Colon (tissue), 2 donors: Measurements from ENCODE around the gene FAM234A.
"Not testable (repeated sequence)": the region's sequence is repeated elsewhere in the genome, so short reads cannot be mapped to it uniquely, and the experiment has no call there.

Experiments
- FAIRE-seq: peaks from 2 replicates; lab custom pipeline; 2012; peaks lifted over from hg19 to GRCh38; lab: Jason Lieb, UNC
- donor health status: control.
- donor health status: control.

The FAM234A gene

GRCh38 chr16:265002-265529 lies 30.4 kb downstream of the FAM234A start:
- FAIRE-seq: no peak

GRCh38 chr16:265711-266110 lies 31.1 kb downstream of the FAM234A start:
- no peak for FAIRE-seq

GRCh38 chr16:266258-267164 lies 31.9 kb downstream of the FAM234A start:
- no peak for FAIRE-seq

GRCh38 chr16:267562-267961 lies 32.9 kb downstream of the FAM234A start:
- not testable (repeated sequence) for FAIRE-seq

GRCh38 chr16:268141-269053 lies 33.8 kb downstream of the FAM234A start:
- no peak for FAIRE-seq

GRCh38 chr16:269061-269796 lies 34.6 kb downstream of the FAM234A start:
- FAIRE-seq: no peak

- no peak for FAIRE-seq
Measured at GRCh38 chr16:270381-271255, 36.0 kb downstream of the FAM234A start.

- no peak for FAIRE-seq
Measured at GRCh38 chr16:272633-273546, 38.3 kb downstream of the FAM234A start.

- FAIRE-seq: no peak
Measured at GRCh38 chr16:273547-274421, 39.2 kb downstream of the FAM234A start.

- no peak for FAIRE-seq
Measured at GRCh38 chr16:275041-275641, 40.5 kb downstream of the FAM234A start.

GRCh38 chr16:275786-276232 lies 41.2 kb downstream of the FAM234A start, which contains the start of gene RGS11:
Gene RGS11 (minus strand): TSS chr16:275944. CDS start chr16:275911, 33 bp downstream.
- no peak for FAIRE-seq

- FAIRE-seq: no peak
Measured at GRCh38 chr16:276426-277077, 41.9 kb downstream of the FAM234A start.

- no peak for FAIRE-seq
Measured at GRCh38 chr16:278863-279366, 44.3 kb downstream of the FAM234A start.

GRCh38 chr16:279531-279930 lies 44.9 kb downstream of the FAM234A start:
- FAIRE-seq: no peak

GRCh38 chr16:280005-280460 lies 45.4 kb downstream of the FAM234A start:
- FAIRE-seq: no peak

GRCh38 chr16:280552-280951 lies 45.9 kb downstream of the FAM234A start, which contains the start of gene ARHGDIG:
Gene ARHGDIG (plus strand): TSS chr16:280591. CDS start chr16:280681, 90 bp downstream.
- no peak for FAIRE-seq

- no peak for FAIRE-seq
Measured at GRCh38 chr16:280991-281659, 46.5 kb downstream of the FAM234A start.
